H1 (cell line): Measurements from ENCODE around the gene PDGFD. TPM values are rescaled to one million over a fixed set of nuclear protein-coding genes. Genes with fewer than 3 reads are reported as not detected.

Experiments used
- CHD7 ChIP-seq: fragments of 300-600 bp; sonication (generic); IDR thresholded peaks from 2 replicates; pipeline ENCODE4 v1.7.1; 2012; ENCODE audit warnings: low read length, moderate library complexity, mild to moderate bottlenecking, inconsistent platforms; ENCODE audit not compliant: insufficient replicate concordance
- KDM4A ChIP-seq: IDR thresholded peaks from one replicate; pipeline ENCODE4 v1.7.1; 2012; ENCODE audit warnings: low read depth, mild to moderate bottlenecking, moderate library complexity, low read length, inconsistent platforms; ENCODE audit not compliant: severe bottlenecking
- MAFK ChIP-seq: IDR thresholded peaks from 2 replicates; pipeline ENCODE4 v1.6.1; 2012; ENCODE audit warnings: low read depth, mild to moderate bottlenecking, improper control_type of control experiment, low read length
- RXRA ChIP-seq: IDR thresholded peaks from 2 replicates; pipeline ENCODE4 v1.6.1; 2011; ENCODE audit warnings: low read depth, mild to moderate bottlenecking, low read length, moderate library complexity; ENCODE audit not compliant: insufficient read depth
- polyA plus RNA-seq, 7 experiments: library from polyadenylated mRNA; depleted of rRNA in 3 of 7; stranded (reverse) in 5 of 7; unstranded in 2 of 7; fragments of >200 nt in 5 of 7; fragments of 200-250 nt in 2 of 7; gene quantifications; 1 replicate in 5 of 7; 2 replicates in 1 of 7; 4 replicates in 1 of 7; pipeline versions ENCODE4 v1.2.1 to v1.2.3, GENCODE V29; 2011 to 2013; ENCODE audit warnings: missing spikeins in 2 of 7, mixed read lengths in 2 of 7
- total RNA-seq: library from RNA; stranded (reverse); fragmentation: NEBNext Ultra II Directional; extraction: Animal tissue kit (Norgen Biotek cat#: 25700); gene quantifications from 2 replicates; pipeline ENCODE4 v1.2.1, GENCODE V29; 2021
- TF ChIP-seq, protein P1 (sequence below), 3 experiments: IDR thresholded peaks; 1 replicate in 2 of 3; 2 replicates in 1 of 3; pipeline versions ENCODE4 v1.5.1 to v1.6.1; 2011; ENCODE audit warnings: low read length in 3 of 3, mild to moderate bottlenecking in 3 of 3, inconsistent platforms in 2 of 3, low read depth in 1 of 3, moderate library complexity in 1 of 3; ENCODE audit not compliant: insufficient read depth in 1 of 3; ENCODE audit errors: control extremely low read depth in 1 of 3

The PDGFD gene
- total and polyA plus RNA-seq, 2 of the 8 experiments (the other 6 are each of a cell fraction or from before 2014, with no cell fraction given): 1.1 to 3.9 TPM

GRCh38 chr11:103948187-103948763, 215.7 kb downstream of the PDGFD start (continued):
- TF ChIP-seq CHD7 (no peak), KDM4A (no peak), MAFK (no peak), RXRA (no peak)
- TF ChIP-seq, protein P1, sequence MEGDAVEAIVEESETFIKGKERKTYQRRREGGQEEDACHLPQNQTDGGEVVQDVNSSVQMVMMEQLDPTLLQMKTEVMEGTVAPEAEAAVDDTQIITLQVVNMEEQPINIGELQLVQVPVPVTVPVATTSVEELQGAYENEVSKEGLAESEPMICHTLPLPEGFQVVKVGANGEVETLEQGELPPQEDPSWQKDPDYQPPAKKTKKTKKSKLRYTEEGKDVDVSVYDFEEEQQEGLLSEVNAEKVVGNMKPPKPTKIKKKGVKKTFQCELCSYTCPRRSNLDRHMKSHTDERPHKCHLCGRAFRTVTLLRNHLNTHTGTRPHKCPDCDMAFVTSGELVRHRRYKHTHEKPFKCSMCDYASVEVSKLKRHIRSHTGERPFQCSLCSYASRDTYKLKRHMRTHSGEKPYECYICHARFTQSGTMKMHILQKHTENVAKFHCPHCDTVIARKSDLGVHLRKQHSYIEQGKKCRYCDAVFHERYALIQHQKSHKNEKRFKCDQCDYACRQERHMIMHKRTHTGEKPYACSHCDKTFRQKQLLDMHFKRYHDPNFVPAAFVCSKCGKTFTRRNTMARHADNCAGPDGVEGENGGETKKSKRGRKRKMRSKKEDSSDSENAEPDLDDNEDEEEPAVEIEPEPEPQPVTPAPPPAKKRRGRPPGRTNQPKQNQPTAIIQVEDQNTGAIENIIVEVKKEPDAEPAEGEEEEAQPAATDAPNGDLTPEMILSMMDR (IDR thresholded peaks at IDR 0.05; ENCODE audit: control extremely low read depth in 1 of 3, insufficient read depth in 1 of 3, low read depth in 1 of 3, low read length in 3 of 3): no peak
